H1 (cell line): Measurements from ENCODE around the gene CADM2. TPM values are rescaled to one million over a fixed set of nuclear protein-coding genes. Genes with fewer than 3 reads are reported as not detected.
A peak's percentile ranks its signal among the peaks of the same experiment; 100 is the strongest.

Source experiments
- CTCF ChIA-PET: fragments of 300-600 bp; sonication (Branson Sonifier 250); formaldehyde crosslinking; loops from one replicate; lab custom pipeline; 2021; ENCODE audit not compliant: partially characterized antibody; lab: Charles Lee
- POLR2A ChIA-PET: fragments of 300-600 bp; sonication (Branson Sonifier 250); formaldehyde crosslinking; loops from one replicate; lab custom pipeline; 2021; ENCODE audit warnings: inconsistent platforms; ENCODE audit not compliant: partially characterized antibody; lab: Charles Lee
- DNase-seq, 2 experiments: peaks; one replicate each; pipeline versions ENCODE4 v3.0.0 to v3.0.0-alpha.2; 2010 to 2022; ENCODE audit warnings: low spot score in 2 of 2, low read depth in 1 of 2, mixed read lengths in 1 of 2
- FAIRE-seq: peaks from 2 replicates; lab custom pipeline; 2011; peaks lifted over from hg19 to GRCh38; lab: Jason Lieb, UNC
- H2AFZ ChIP-seq: 2 replicates; pipeline ENCODE4 v1.8.1; 2012; ENCODE audit warnings: low read length, inconsistent platforms
- H2AK5ac ChIP-seq: 2 replicates; pipeline ENCODE4 v1.6.1; 2013; ENCODE audit warnings: low read depth, low read length
- H2BK120ac ChIP-seq: replicated peaks from 2 replicates; pipeline ENCODE3; 2013; ENCODE audit warnings: low read depth, low read length, inconsistent platforms
- H2BK12ac ChIP-seq: 2 replicates; pipeline ENCODE4 v1.6.1; 2013; ENCODE audit warnings: low read depth, low read length
- H2BK15ac ChIP-seq: 2 replicates; pipeline ENCODE4 v1.6.1; 2013; ENCODE audit warnings: low read length
- H2BK20ac ChIP-seq: 2 replicates; pipeline ENCODE4 v1.6.1; 2013; ENCODE audit warnings: low read length
- H2BK5ac ChIP-seq: 2 replicates; pipeline ENCODE4 v1.6.1; 2013; ENCODE audit warnings: low read depth, low read length
- H3K14ac ChIP-seq: 2 replicates; pipeline ENCODE4 v1.6.1; 2013; ENCODE audit warnings: inconsistent platforms; ENCODE audit not compliant: insufficient read length
- H3K18ac ChIP-seq: 2 replicates; pipeline ENCODE4 v1.6.1; 2013; ENCODE audit warnings: low read length; ENCODE audit errors: extremely low read depth
- H3K23ac ChIP-seq: 2 replicates; pipeline ENCODE4 v1.6.1; 2013; ENCODE audit warnings: inconsistent platforms; ENCODE audit not compliant: insufficient read length
- H3K23me2 ChIP-seq: 2 replicates; pipeline ENCODE4 v1.6.1; 2013; ENCODE audit warnings: low read depth, low read length
- H3K27ac ChIP-seq: 2 replicates; pipeline ENCODE4 v1.6.1; 2011; ENCODE audit warnings: low read depth, low read length, inconsistent platforms
- H3K27me3 ChIP-seq, 4 experiments: replicated peaks in 1 of 4; 1 replicate in 1 of 4; 2 replicates in 3 of 4; pipeline versions ENCODE4 v1.6.1 to v1.8.1; 2011 to 2013; ENCODE audit warnings: low read length in 3 of 4, mild to moderate bottlenecking in 3 of 4, inconsistent platforms in 2 of 4, mixed read lengths in 2 of 4, moderate library complexity in 1 of 4; ENCODE audit not compliant: control insufficient read depth in 3 of 4, insufficient read depth in 3 of 4; ENCODE audit errors: extremely low read depth in 1 of 4
- H3K36me3 ChIP-seq, 4 experiments: 2 replicates each; pipeline versions ENCODE4 v1.6.1 to v1.8.1; 2011 to 2013; ENCODE audit warnings: mild to moderate bottlenecking in 4 of 4, low read length in 3 of 4, moderate library complexity in 2 of 4, control low read depth in 1 of 4, inconsistent platforms in 1 of 4; ENCODE audit not compliant: insufficient read depth in 4 of 4, control insufficient read depth in 2 of 4
- H3K4ac ChIP-seq: replicated peaks from 2 replicates; pipeline ENCODE3; 2013; ENCODE audit warnings: low read length, low read depth, mixed read lengths, inconsistent platforms; ENCODE audit not compliant: insufficient read length
- H3K4me1 ChIP-seq, 4 experiments: replicated peaks in 1 of 4; 1 replicate in 1 of 4; 2 replicates in 3 of 4; pipeline versions ENCODE4 v1.6.1 to v1.8.1; 2011 to 2013; ENCODE audit warnings: low read length in 3 of 4, inconsistent platforms in 2 of 4, mixed read lengths in 1 of 4; ENCODE audit not compliant: insufficient read depth in 4 of 4, control insufficient read depth in 3 of 4
- H3K4me2 ChIP-seq, 2 experiments: 2 replicates each; pipeline versions ENCODE4 v1.6.1 to v1.8.1; 2011 to 2013; ENCODE audit warnings: low read depth in 2 of 2, low read length in 2 of 2, control low read depth in 1 of 2, inconsistent platforms in 1 of 2, mild to moderate bottlenecking in 1 of 2; ENCODE audit not compliant: insufficient read depth in 1 of 2
- H3K4me3 ChIP-seq, 4 experiments: fragments of 200-600, 300-600 bp in 1 of 4; sonication (generic), shearing (Covaris generic), sonication (Bioruptor Twin) in 1 of 4; 2 replicates each; pipeline versions ENCODE4 v1.5.1 to v1.8.1; 2011 to 2016; ENCODE audit warnings: low read length in 4 of 4, low read depth in 3 of 4, control low read depth in 2 of 4, inconsistent platforms in 2 of 4, mild to moderate bottlenecking in 2 of 4, mixed read lengths in 1 of 4, moderate library complexity in 1 of 4; ENCODE audit not compliant: insufficient read depth in 2 of 4; ENCODE audit errors: extremely low read depth in 1 of 4
- H3K56ac ChIP-seq: replicated peaks from 2 replicates; pipeline ENCODE3; 2013; ENCODE audit warnings: low read depth, mild to moderate bottlenecking, mixed read lengths, low read length, inconsistent platforms; ENCODE audit not compliant: insufficient read length
- H3K79me1 ChIP-seq: 2 replicates; pipeline ENCODE4 v1.6.1; 2013; ENCODE audit warnings: low read depth, low read length, control low read depth
- H3K79me2 ChIP-seq, 2 experiments: 2 replicates each; pipeline versions ENCODE4 v1.6.1 to v1.8.1; 2012 to 2013; ENCODE audit warnings: low read length in 2 of 2, mild to moderate bottlenecking in 2 of 2, inconsistent platforms in 1 of 2; ENCODE audit not compliant: insufficient read depth in 2 of 2, control insufficient read depth in 1 of 2
- H3K9ac ChIP-seq, 4 experiments: replicated peaks in 1 of 4; 1 replicate in 1 of 4; 2 replicates in 3 of 4; pipeline versions ENCODE4 v1.6.1 to v1.8.1; 2011 to 2013; ENCODE audit warnings: low read depth in 3 of 4, low read length in 3 of 4, control low read depth in 2 of 4, mild to moderate bottlenecking in 2 of 4, moderate library complexity in 2 of 4, inconsistent platforms in 1 of 4; ENCODE audit errors: extremely low read depth in 1 of 4
- H3K9me3 ChIP-seq, 2 experiments: 2 replicates each; pipeline versions ENCODE4 v1.6.1 to v1.8.1; 2012 to 2013; ENCODE audit warnings: mild to moderate bottlenecking in 2 of 2, moderate library complexity in 2 of 2, control low read depth in 1 of 2, inconsistent platforms in 1 of 2, low read depth in 1 of 2, low read length in 1 of 2, mixed read lengths in 1 of 2; ENCODE audit not compliant: insufficient read depth in 2 of 2
- H4K20me1 ChIP-seq, 2 experiments: replicated peaks in 1 of 2; 2 replicates each; pipeline versions ENCODE3 to v1.8.1; 2011 to 2013; ENCODE audit warnings: inconsistent platforms in 2 of 2, low read length in 2 of 2, mild to moderate bottlenecking in 1 of 2; ENCODE audit not compliant: insufficient read depth in 2 of 2, control insufficient read depth in 1 of 2
- H4K5ac ChIP-seq: 2 replicates; pipeline ENCODE4 v1.6.1; 2013; ENCODE audit warnings: low read length, low read depth, mixed read lengths, inconsistent platforms; ENCODE audit not compliant: insufficient read length
- H4K8ac ChIP-seq: 2 replicates; pipeline ENCODE4 v1.8.0; 2013; ENCODE audit warnings: mild to moderate bottlenecking, moderate library complexity, low read length, inconsistent platforms; ENCODE audit not compliant: insufficient read depth; ENCODE audit errors: extremely low read depth
- H4K91ac ChIP-seq: replicated peaks from 2 replicates; pipeline ENCODE3; 2013; ENCODE audit warnings: low read length, mixed read lengths, inconsistent platforms; ENCODE audit not compliant: insufficient read length
- CEBPB ChIP-seq: IDR thresholded peaks from 2 replicates; pipeline ENCODE4 v1.6.1; 2012; ENCODE audit warnings: low read depth, low read length
- CTBP2 ChIP-seq: IDR thresholded peaks from 2 replicates; pipeline ENCODE4 v1.7.0; 2011; ENCODE audit warnings: borderline replicate concordance, mild to moderate bottlenecking, moderate library complexity, mixed read lengths, low read length; ENCODE audit not compliant: insufficient read depth, insufficient read length
- SIN3A ChIP-seq, 2 experiments: IDR thresholded peaks in 1 of 2; conservative IDR thresholded peaks in 1 of 2; 2 replicates each; pipeline ENCODE4 v1.6.1; 2011 to 2012; ENCODE audit warnings: low read length in 2 of 2, improper control_type of control experiment in 1 of 2, low read depth in 1 of 2, mild to moderate bottlenecking in 1 of 2
- TAF7 ChIP-seq: optimal IDR thresholded peaks from 2 replicates; pipeline ENCODE3; 2011; ENCODE audit warnings: low read depth, mild to moderate bottlenecking, inconsistent platforms, low read length, moderate library complexity, borderline replicate concordance
- YY1 ChIP-seq: IDR thresholded peaks from 2 replicates; pipeline ENCODE4 v1.6.1; 2011; ENCODE audit warnings: low read depth, mild to moderate bottlenecking, low read length
- ZNF274 ChIP-seq: IDR thresholded peaks from 2 replicates; pipeline ENCODE4 v1.7.0; 2012; ENCODE audit warnings: low read length, borderline replicate concordance; ENCODE audit errors: extremely low read depth
- whole genome bisulfite sequencing, 2 experiments: shearing (Covaris generic) in 1 of 2; methylation state at CpG; one replicate each; pipeline versions ENCODE4 v1.1.6 to v1.1.7; 2013 to 2015; ENCODE audit warnings: low lambda C conversion rate in 2 of 2, mixed read lengths in 2 of 2, inconsistent platforms in 1 of 2, low coverage in 1 of 2, missing lambda C conversion rate in 1 of 2; ENCODE audit not compliant: insufficient replicate concordance in 2 of 2, insufficient coverage in 1 of 2, insufficient read length in 1 of 2; ENCODE audit errors: extremely low coverage in 1 of 2, missing lambda C conversion rate in 1 of 2; 5-methylcytosine and 5-hydroxymethylcytosine counted together
- polyA plus RNA-seq, 7 experiments: library from polyadenylated mRNA; depleted of rRNA in 3 of 7; stranded (reverse) in 5 of 7; unstranded in 2 of 7; fragments of >200 nt in 5 of 7; fragments of 200-250 nt in 2 of 7; gene quantifications; 1 replicate in 5 of 7; 2 replicates in 1 of 7; 4 replicates in 1 of 7; pipeline versions ENCODE4 v1.2.1 to v1.2.3, GENCODE V29; 2011 to 2013; ENCODE audit warnings: missing spikeins in 2 of 7, mixed read lengths in 2 of 7
- total RNA-seq: library from RNA; stranded (reverse); fragmentation: NEBNext Ultra II Directional; extraction: Animal tissue kit (Norgen Biotek cat#: 25700); gene quantifications from 2 replicates; pipeline ENCODE4 v1.2.1, GENCODE V29; 2021

The CADM2 gene
- total and polyA plus RNA-seq, 2 of the 8 experiments (the other 6 are each of a cell fraction or from before 2014, with no cell fraction given) = 14.9 to 20.9 TPM

DNA sequence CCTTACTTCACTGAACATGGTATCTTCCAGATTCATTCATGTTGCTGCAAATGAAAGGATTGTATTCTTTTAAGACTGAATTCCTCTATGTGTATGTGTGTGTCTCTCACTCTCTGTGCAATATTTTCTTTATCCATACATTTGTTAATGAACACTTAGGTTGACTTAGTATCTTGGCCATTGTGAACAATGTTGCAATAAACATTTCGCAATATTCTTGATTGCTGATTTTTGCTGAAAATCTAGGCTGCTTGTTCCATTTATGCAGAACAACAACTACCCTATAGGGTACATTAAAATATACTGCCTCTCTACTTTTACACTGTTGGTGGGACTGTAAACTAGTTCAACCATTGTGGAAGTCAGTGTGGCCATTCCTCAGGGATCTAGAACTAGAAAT is 732.4 kb downstream of the CADM2 start:
- Histone ChIP-seq H2BK20ac (no peak overlapping the region), H4K91ac (no peak overlapping the region), H3K36me3 (no peaks in the 10 kb centered on the region), H3K79me2 (no peaks in the 10 kb centered on the region), H3K9me3 (no peaks in the 10 kb centered on the region), H3K23me2 (no peaks in the 10 kb centered on the region), H3K18ac (no peak overlapping the region), H2BK120ac (no peak overlapping the region), H3K79me1 (no peaks in the 10 kb centered on the region), H3K4me1 (no peaks in the 10 kb centered on the region), H4K20me1 (no peaks in the 10 kb centered on the region), H3K27me3 (no peaks in the 10 kb centered on the region), H3K4ac (no peak overlapping the region), H2BK15ac (no peak overlapping the region), H3K56ac (no peak overlapping the region), H2BK5ac (no peak overlapping the region), H4K5ac (no peak overlapping the region), H3K4me2 (no peak overlapping the region), H2AK5ac (no peak overlapping the region), H3K14ac (no peak overlapping the region), H3K4me3 (no peak overlapping the region), H3K27ac (no peak overlapping the region), H4K8ac (no peak overlapping the region), H3K9ac (no peak overlapping the region), H3K23ac (no peak overlapping the region), H2AFZ (no peak overlapping the region), H2BK12ac (no peak overlapping the region)
- TF ChIP-seq SIN3A (conservative IDR thresholded peaks at IDR 0.05 in 1 of 2, IDR thresholded peaks at IDR 0.05 in 1 of 2; ENCODE audit: low read depth in 1 of 2, low read length in 2 of 2) = no peak
- TF ChIP-seq CEBPB = peak; percentile 40; the same call in 1 of the 2 replicates
- TF ChIP-seq CTBP2 = no peak
- TF ChIP-seq ZNF274 = no peak
- no peak for TF ChIP-seq YY1
- TF ChIP-seq TAF7 = no peak
- no peak for FAIRE-seq
- 95% methylated on average over 1 of the region's 1 CpG; no CpG with 5 or more reads in 1 of the 2 experiments for WGBS, 2 experiments
- ChIA-PET POLR2A (no interaction called here), CTCF (no interaction called here)
- no peak for DNase-seq
